ENCODE data around the gene SULT1C4. TPM values are rescaled to one million over a fixed set of nuclear protein-coding genes. Genes with fewer than 3 reads are reported as not detected.

The SULT1C4 gene
- total RNA-seq (14.0 and 17.8 TPM in 2 replicates), polyA plus RNA-seq (14.8 and 17.3 TPM in 2 replicates)

- Histone ChIP-seq H3K36me3 (replicated peaks; ENCODE audit: insufficient read depth, low read depth) (no peaks in the 10 kb centered on the region), H3K9me3 (ENCODE audit: low read depth) (no peaks in the 10 kb centered on the region), H3K4me2 (peak within 1 kb of the TSS; percentile 75), H3K27me3 (no peaks in the 10 kb centered on the region), H2AFZ (peak within 1 kb of the TSS; percentile 31), H3K79me2 (peaks cover 17% of the 10 kb centered on the region), H4K20me1 (ENCODE audit: insufficient read depth, poor library complexity, severe bottlenecking) (no peaks in the 10 kb centered on the region), H3K9me2 (replicated peaks; ENCODE audit: insufficient read depth) (no peaks in the 10 kb centered on the region), H3K4me1 (ENCODE audit: insufficient read depth) (peaks cover 10% of the 10 kb centered on the region), H3K4me3 (peak within 1 kb of the TSS; percentile 17), H3K27ac (peak within 1 kb of the TSS; percentile 80)
- WGBS (ENCODE audit: low lambda C conversion rate, missing lambda C conversion rate), result 17% methylated on average over 13 of the region's 13 CpGs
- no peak for TF ChIP-seq EZH2phosphoT487 (IDR thresholded peaks at IDR 0.05; ENCODE audit: low read depth, severe bottlenecking, unreplicated experiment)
- TF ChIP-seq, protein P1, sequence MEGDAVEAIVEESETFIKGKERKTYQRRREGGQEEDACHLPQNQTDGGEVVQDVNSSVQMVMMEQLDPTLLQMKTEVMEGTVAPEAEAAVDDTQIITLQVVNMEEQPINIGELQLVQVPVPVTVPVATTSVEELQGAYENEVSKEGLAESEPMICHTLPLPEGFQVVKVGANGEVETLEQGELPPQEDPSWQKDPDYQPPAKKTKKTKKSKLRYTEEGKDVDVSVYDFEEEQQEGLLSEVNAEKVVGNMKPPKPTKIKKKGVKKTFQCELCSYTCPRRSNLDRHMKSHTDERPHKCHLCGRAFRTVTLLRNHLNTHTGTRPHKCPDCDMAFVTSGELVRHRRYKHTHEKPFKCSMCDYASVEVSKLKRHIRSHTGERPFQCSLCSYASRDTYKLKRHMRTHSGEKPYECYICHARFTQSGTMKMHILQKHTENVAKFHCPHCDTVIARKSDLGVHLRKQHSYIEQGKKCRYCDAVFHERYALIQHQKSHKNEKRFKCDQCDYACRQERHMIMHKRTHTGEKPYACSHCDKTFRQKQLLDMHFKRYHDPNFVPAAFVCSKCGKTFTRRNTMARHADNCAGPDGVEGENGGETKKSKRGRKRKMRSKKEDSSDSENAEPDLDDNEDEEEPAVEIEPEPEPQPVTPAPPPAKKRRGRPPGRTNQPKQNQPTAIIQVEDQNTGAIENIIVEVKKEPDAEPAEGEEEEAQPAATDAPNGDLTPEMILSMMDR (IDR thresholded peaks at IDR 0.05; ENCODE audit: poor library complexity), result no peak
- no peak for TF ChIP-seq EZH2 (IDR thresholded peaks at IDR 0.05; ENCODE audit: borderline replicate concordance)
- peak; percentile 90 for DNase-seq (ENCODE audit: low spot score)
Measured at GRCh38 chr2:108377815-108378630, at the start of gene SULT1C4. Gene SULT1C4 (plus strand): TSS chr2:108377954. CDS start chr2:108378338, 384 bp downstream.

GRCh38 chr2:108329771-108330170 lies 48.0 kb upstream of the SULT1C4 start:
- Histone ChIP-seq H3K79me2 (no peaks in the 10 kb centered on the region), H3K4me3 (no peak overlapping the region), H3K36me3 (replicated peaks; ENCODE audit: insufficient read depth, low read depth) (no peaks in the 10 kb centered on the region), H3K9me3 (ENCODE audit: low read depth) (no peaks in the 10 kb centered on the region), H3K4me2 (no peak overlapping the region), H4K20me1 (ENCODE audit: insufficient read depth, poor library complexity, severe bottlenecking) (no peaks in the 10 kb centered on the region), H3K4me1 (ENCODE audit: insufficient read depth) (peaks cover 6% of the 10 kb centered on the region), H3K27ac (no peak overlapping the region), H2AFZ (no peak overlapping the region), H3K9me2 (replicated peaks; ENCODE audit: insufficient read depth) (no peaks in the 10 kb centered on the region), H3K27me3 (no peaks in the 10 kb centered on the region)
- TF ChIP-seq EZH2phosphoT487 (IDR thresholded peaks at IDR 0.05; ENCODE audit: low read depth, severe bottlenecking, unreplicated experiment), result no peak
- no peak for TF ChIP-seq EZH2 (IDR thresholded peaks at IDR 0.05; ENCODE audit: borderline replicate concordance)
- TF ChIP-seq, protein P1 (IDR thresholded peaks at IDR 0.05; ENCODE audit: poor library complexity), result no peak
- DNase-seq (ENCODE audit: low spot score), result no peak
- 94% methylated on average over 2 of the region's 2 CpGs for WGBS (ENCODE audit: low lambda C conversion rate, missing lambda C conversion rate)

- 46% methylated on average over 3 of the region's 3 CpGs for WGBS (ENCODE audit: low lambda C conversion rate, missing lambda C conversion rate)
- TF ChIP-seq, protein P1 (IDR thresholded peaks at IDR 0.05; ENCODE audit: poor library complexity), result no peak
- TF ChIP-seq EZH2 (IDR thresholded peaks at IDR 0.05; ENCODE audit: borderline replicate concordance) (no peak), EZH2phosphoT487 (IDR thresholded peaks at IDR 0.05; ENCODE audit: low read depth, severe bottlenecking, unreplicated experiment) (no peak)
- H3K9me2 ChIP-seq (replicated peaks; ENCODE audit: insufficient read depth), result no peaks in the 10 kb centered on the region
- DNase-seq (ENCODE audit: low spot score), result no peak
- H2AFZ ChIP-seq, result no peak overlapping the region
- no peak overlapping the region for H3K4me2 ChIP-seq
- peak overlapping the region; percentile 4 for H3K27ac ChIP-seq
- no peaks in the 10 kb centered on the region for H3K36me3 ChIP-seq (replicated peaks; ENCODE audit: insufficient read depth, low read depth)
- H3K9me3 ChIP-seq (ENCODE audit: low read depth), result no peaks in the 10 kb centered on the region
- no peak overlapping the region for H3K4me3 ChIP-seq
- no peaks in the 10 kb centered on the region for H3K79me2 ChIP-seq
- H3K4me1 ChIP-seq (ENCODE audit: insufficient read depth), result peaks cover 6% of the 10 kb centered on the region
- H3K27me3 ChIP-seq, result no peaks in the 10 kb centered on the region
- no peaks in the 10 kb centered on the region for H4K20me1 ChIP-seq (ENCODE audit: insufficient read depth, poor library complexity, severe bottlenecking)
Measured at GRCh38 chr2:108330979-108331378, 46.8 kb upstream of the SULT1C4 start.

All from hepatocyte (in vitro differentiated cells).